ENCODE data around the gene SERPINI1. TPM values are rescaled to one million over a fixed set of nuclear protein-coding genes. Genes with fewer than 3 reads are reported as not detected.

SERPINI1 gene
- total and polyA plus RNA-seq, 3 donors from 2014 or later, result 13.3 to 24.0 (median 17.6) TPM

DNA sequence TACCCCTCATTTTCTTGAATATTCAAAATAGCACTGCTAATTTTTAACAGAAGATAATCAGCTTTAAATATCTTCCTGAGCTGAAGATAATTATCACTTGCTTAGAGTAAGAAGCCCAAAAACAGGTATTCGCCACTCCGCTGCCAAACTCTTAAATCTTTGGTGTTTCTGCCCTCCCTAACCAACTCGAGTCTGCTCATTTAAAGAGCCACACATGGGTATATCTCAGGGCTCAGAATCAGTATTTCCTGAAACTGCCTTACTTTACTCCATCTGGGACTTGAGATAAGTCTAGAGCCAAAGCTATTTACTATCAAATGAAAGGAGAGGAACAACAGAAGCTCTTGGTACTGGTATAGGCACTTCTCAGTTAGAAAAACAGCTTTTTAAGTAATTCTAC, 11.6 kb upstream of the SERPINI1 start:
- WGBS, 2 donors, result 86 to 87% methylated on average over 3 of the region's 3 CpGs
- DNase-seq, result no peak
- no peak for TF ChIP-seq POLR2A (IDR thresholded peaks at IDR 0.05)
- TF ChIP-seq, protein P1, sequence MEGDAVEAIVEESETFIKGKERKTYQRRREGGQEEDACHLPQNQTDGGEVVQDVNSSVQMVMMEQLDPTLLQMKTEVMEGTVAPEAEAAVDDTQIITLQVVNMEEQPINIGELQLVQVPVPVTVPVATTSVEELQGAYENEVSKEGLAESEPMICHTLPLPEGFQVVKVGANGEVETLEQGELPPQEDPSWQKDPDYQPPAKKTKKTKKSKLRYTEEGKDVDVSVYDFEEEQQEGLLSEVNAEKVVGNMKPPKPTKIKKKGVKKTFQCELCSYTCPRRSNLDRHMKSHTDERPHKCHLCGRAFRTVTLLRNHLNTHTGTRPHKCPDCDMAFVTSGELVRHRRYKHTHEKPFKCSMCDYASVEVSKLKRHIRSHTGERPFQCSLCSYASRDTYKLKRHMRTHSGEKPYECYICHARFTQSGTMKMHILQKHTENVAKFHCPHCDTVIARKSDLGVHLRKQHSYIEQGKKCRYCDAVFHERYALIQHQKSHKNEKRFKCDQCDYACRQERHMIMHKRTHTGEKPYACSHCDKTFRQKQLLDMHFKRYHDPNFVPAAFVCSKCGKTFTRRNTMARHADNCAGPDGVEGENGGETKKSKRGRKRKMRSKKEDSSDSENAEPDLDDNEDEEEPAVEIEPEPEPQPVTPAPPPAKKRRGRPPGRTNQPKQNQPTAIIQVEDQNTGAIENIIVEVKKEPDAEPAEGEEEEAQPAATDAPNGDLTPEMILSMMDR (IDR thresholded peaks at IDR 0.05), result no peak
- no peak overlapping the region for H3K4me3 ChIP-seq
- no peak overlapping the region for H3K27ac ChIP-seq
- intact Hi-C loops (cut with DNase I; ENCODE audit: low total_unique reads), result no loop called here
- no peaks in the 10 kb centered on the region for H3K9me3 ChIP-seq
- no peaks in the 10 kb centered on the region for H3K36me3 ChIP-seq (ENCODE audit: low read depth, missing control alignments)
- H3K4me1 ChIP-seq, result no peaks in the 10 kb centered on the region
- H3K27me3 ChIP-seq, result no peaks in the 10 kb centered on the region

DNA sequence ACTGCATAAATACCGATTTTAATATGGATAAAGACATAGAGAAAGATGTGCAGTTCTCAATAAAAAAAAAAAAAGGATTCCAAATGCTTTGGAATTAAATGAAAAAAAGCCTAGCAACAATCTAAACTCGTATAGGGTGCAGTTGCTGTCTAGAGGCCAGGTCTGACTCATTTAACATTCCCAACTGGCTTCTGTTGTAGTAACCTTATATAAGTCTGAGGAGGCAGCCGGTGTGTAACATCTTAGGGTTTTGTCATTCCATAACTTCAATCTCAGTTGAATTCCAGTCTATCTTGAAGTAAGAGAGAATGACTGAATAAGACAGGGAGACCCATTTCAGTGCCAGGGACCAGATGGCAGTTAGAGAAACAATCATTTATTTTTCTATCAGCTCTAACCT, 7.3 kb upstream of the SERPINI1 start:
- Histone ChIP-seq H3K27ac (no peak overlapping the region), H3K27me3 (no peaks in the 10 kb centered on the region), H3K36me3 (ENCODE audit: low read depth, missing control alignments) (no peaks in the 10 kb centered on the region), H3K4me3 (no peak overlapping the region), H3K9me3 (no peaks in the 10 kb centered on the region), H3K4me1 (no peaks in the 10 kb centered on the region)
- TF ChIP-seq POLR2A (IDR thresholded peaks at IDR 0.05), result no peak
- TF ChIP-seq, protein P1 (IDR thresholded peaks at IDR 0.05), result no peak
- intact Hi-C loops (cut with DNase I; ENCODE audit: low total_unique reads), result no loop called here
- 74 to 78% methylated on average over 3 of the region's 3 CpGs for WGBS, 2 donors
- DNase-seq, result no peak

DNA sequence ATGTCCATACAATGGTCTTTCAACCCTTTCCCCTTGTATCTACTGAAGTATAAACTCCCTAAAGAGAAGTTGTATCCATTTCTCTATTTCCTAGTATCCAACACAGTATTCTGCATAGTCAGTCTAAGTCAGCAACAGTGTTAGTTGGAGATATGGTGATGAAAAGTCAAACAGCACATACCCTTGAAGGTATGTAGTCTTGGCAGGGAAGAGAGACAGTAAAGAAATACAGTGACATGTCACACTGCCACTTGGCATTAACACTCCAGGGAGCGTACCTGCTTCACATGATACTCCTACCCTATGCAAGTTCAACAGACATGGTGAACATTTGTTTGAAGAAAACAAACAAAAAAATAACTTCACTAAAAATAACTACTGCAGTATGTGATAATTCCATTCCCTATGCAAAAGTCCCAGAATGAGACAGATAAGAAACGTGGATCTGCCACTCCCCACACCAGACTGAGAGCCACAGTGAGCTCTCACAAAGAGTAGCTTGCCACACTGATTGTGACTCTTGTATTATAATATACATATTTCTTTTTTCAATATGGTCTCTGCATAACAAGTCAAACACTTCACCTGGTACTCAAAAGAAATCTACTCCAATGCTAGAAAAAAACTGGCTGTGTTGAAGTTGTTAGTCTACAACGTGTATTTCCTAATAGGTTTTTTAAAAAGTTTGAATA, 6.7 kb upstream of the SERPINI1 start:
- Histone ChIP-seq H3K4me1 (no peaks in the 10 kb centered on the region), H3K27ac (no peak overlapping the region), H3K9me3 (no peaks in the 10 kb centered on the region), H3K36me3 (ENCODE audit: low read depth, missing control alignments) (no peaks in the 10 kb centered on the region), H3K27me3 (no peaks in the 10 kb centered on the region), H3K4me3 (no peak overlapping the region)
- intact Hi-C loops (cut with DNase I; ENCODE audit: low total_unique reads), result no loop called here
- TF ChIP-seq POLR2A (IDR thresholded peaks at IDR 0.05), result no peak
- TF ChIP-seq, protein P1 (IDR thresholded peaks at IDR 0.05), result no peak
- DNase-seq, result no peak
- 68 to 73% methylated on average over 3 of the region's 3 CpGs for WGBS, 2 donors

DNA sequence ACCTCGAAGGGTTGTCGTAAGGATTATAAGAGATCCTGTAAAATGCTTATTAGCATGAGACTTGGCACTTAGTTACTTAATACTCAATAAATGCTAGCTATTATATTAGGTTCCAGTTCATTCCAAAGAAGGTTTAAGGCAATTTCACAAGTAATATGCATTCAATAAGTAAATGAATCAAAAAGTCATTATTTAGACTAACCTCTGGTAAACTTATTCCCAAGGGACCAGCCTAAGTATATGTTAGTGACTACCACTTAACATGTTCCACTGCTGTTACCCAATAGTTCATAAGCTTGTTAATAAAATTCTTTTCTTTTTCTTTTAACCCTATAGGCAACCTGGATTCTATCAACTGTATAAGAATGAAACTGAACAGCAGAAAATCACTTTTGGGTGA, 5.9 kb upstream of the SERPINI1 start:
- H3K36me3 ChIP-seq (ENCODE audit: low read depth, missing control alignments), result no peaks in the 10 kb centered on the region
- TF ChIP-seq, protein P1 (IDR thresholded peaks at IDR 0.05), result no peak
- no peak overlapping the region for H3K27ac ChIP-seq
- H3K4me1 ChIP-seq, result no peaks in the 10 kb centered on the region
- H3K9me3 ChIP-seq, result no peaks in the 10 kb centered on the region
- DNase-seq, result no peak
- no peak overlapping the region for H3K4me3 ChIP-seq
- H3K27me3 ChIP-seq, result no peaks in the 10 kb centered on the region
- intact Hi-C loops (cut with DNase I; ENCODE audit: low total_unique reads), result no loop called here
- 86 to 90% methylated on average over 2 of the region's 2 CpGs for WGBS, 2 donors

DNA sequence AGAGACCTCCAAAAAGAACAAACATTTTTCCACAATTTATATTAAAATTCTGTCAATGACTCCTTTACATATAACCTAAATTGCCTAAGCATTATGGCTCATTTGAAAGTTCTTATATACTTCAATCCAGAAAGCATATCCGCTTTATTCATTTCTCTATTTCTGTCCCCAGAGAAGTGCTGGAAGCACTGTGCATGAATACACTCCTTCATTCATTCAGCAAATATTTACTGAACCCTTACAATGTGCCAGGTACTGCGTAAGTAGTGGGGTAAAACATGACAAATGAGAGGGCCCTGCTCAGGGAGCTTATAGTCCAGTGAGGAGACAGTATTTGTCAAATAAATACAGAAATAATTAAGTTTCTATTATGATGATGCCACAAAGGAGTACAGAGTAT, 4.1 kb upstream of the SERPINI1 start:
- intact Hi-C loops (cut with DNase I; ENCODE audit: low total_unique reads), result no loop called here
- H3K36me3 ChIP-seq (ENCODE audit: low read depth, missing control alignments), result no peaks in the 10 kb centered on the region
- 85 to 94% methylated on average over 2 of the region's 2 CpGs for WGBS, 2 donors
- no peaks in the 10 kb centered on the region for H3K4me1 ChIP-seq
- H3K9me3 ChIP-seq, result no peaks in the 10 kb centered on the region
- no peak overlapping the region for H3K4me3 ChIP-seq
- H3K27ac ChIP-seq, result no peak overlapping the region
- TF ChIP-seq POLR2A (IDR thresholded peaks at IDR 0.05), result no peak
- TF ChIP-seq, protein P1 (IDR thresholded peaks at IDR 0.05), result no peak
- no peak for DNase-seq
- H3K27me3 ChIP-seq, result no peaks in the 10 kb centered on the region

Data from testis (tissue), 3 donors.